Measurements from ENCODE around the gene ZBTB47.

GRCh38 chr3:42675909-42676308, 22.4 kb downstream of the ZBTB47 start:
- TF ChIP-seq CTCF (conservative IDR thresholded peaks at IDR 0.05; ENCODE audit: low read depth, low read length), result no peak
- no peak for TF ChIP-seq EZH2 (IDR thresholded peaks at IDR 0.05; ENCODE audit: low read length, unreplicated experiment)
- no peak for TF ChIP-seq EZH2phosphoT487 (IDR thresholded peaks at IDR 0.05; ENCODE audit: borderline replicate concordance, low read length)

All from PC-3 (cell line).